HCT116 (cell line): Measurements from ENCODE around the gene SNRNP27. TPM values are rescaled to one million over a fixed set of nuclear protein-coding genes. Genes with fewer than 3 reads are reported as not detected.

Source experiments
- ATAC-seq: fragments of 200-7000 bp; cut with Tn5 transposase; 2 replicates; pipeline ENCODE4 v1.9.1; 2020; ENCODE audit warnings: mild to moderate bottlenecking, moderate library complexity
- BruUV-seq: library from RNA; stranded (reverse); fragments of 400-500 nt; replicated peaks from 2 replicates; lab custom pipeline; 2021; lab: Mats Ljungman, UMichigan
- CTCF ChIA-PET: fragments of 300-600 bp; sonication (Branson Sonifier 250); formaldehyde crosslinking; loops from one replicate; lab custom pipeline; 2021; ENCODE audit warnings: antibody characterized with exemption; lab: Charles Lee
- POLR2A ChIA-PET: fragments of 300-600, 350-600 bp; sonication (Branson Sonifier 250); formaldehyde crosslinking; loops from one replicate; lab custom pipeline; 2021; ENCODE audit warnings: antibody characterized with exemption; lab: Charles Lee
- RAD21 ChIA-PET, 2 experiments: fragments of 300-600 bp; sonication (Branson Sonifier 250); formaldehyde crosslinking; loops; one replicate each; lab custom pipeline; 2023; ENCODE audit warnings: low total read pairs in 2 of 2; ENCODE audit not compliant: uncharacterized antibody in 2 of 2, unreplicated experiment in 2 of 2, low non-redundant PET in 1 of 2; lab: Charles Lee
- DNase-seq: peaks from one replicate; pipeline ENCODE4 v3.0.0-alpha.2; 2010; ENCODE audit warnings: low read depth, low spot score
- H2AFZ ChIP-seq: fragments of 200-600 bp; shearing (Covaris generic), sonication (generic); 2 replicates; pipeline ENCODE4 v1.6.1; 2017; ENCODE audit warnings: low read depth, mixed run types, mixed read lengths, antibody characterized with exemption, low read length; ENCODE audit not compliant: poor library complexity, severe bottlenecking
- H3K27ac ChIP-seq: 2 replicates; pipeline ENCODE4 v1.5.1; 2012; ENCODE audit warnings: low read depth, low read length
- H3K27me3 ChIP-seq: fragments of 200-600 bp; sonication (generic); 2 replicates; pipeline ENCODE4 v1.6.1; 2016; ENCODE audit warnings: mixed run types, low read length, mixed read lengths; ENCODE audit not compliant: insufficient read depth
- H3K36me3 ChIP-seq, 2 experiments: fragments of 200-500 bp in 1 of 2; fragments of 200-600 bp in 1 of 2; sonication (Bioruptor generic) in 1 of 2; sonication (generic) in 1 of 2; 2 replicates each; pipeline versions ENCODE4 v1.5.1 to v1.6.1; 2014 to 2016; ENCODE audit warnings: low read length in 2 of 2, inconsistent platforms in 1 of 2, mixed read lengths in 1 of 2, mixed run types in 1 of 2; ENCODE audit not compliant: insufficient read depth in 2 of 2, control insufficient read depth in 1 of 2
- H3K4me1 ChIP-seq, 2 experiments: fragments of 200-600 bp in 1 of 2; sonication (generic) in 1 of 2; 2 replicates each; pipeline versions ENCODE4 v1.5.1 to v1.6.1; 2012 to 2017; ENCODE audit warnings: low read length in 2 of 2, inconsistent platforms in 1 of 2, mild to moderate bottlenecking in 1 of 2, mixed read lengths in 1 of 2, mixed run types in 1 of 2, moderate library complexity in 1 of 2; ENCODE audit not compliant: insufficient read depth in 2 of 2, control insufficient read depth in 1 of 2
- H3K4me2 ChIP-seq: fragments of 200-600 bp; sonication (generic); 2 replicates; pipeline ENCODE4 v1.6.1; 2017; ENCODE audit warnings: mixed run types, low read length, mixed read lengths
- H3K4me3 ChIP-seq, 2 experiments: fragments of 200-600 bp in 1 of 2; sonication (generic) in 1 of 2; replicated peaks in 1 of 2; 2 replicates each; pipeline ENCODE4 v1.5.1; 2011 to 2016; ENCODE audit warnings: low read length in 2 of 2, control low read depth in 1 of 2, low read depth in 1 of 2, mild to moderate bottlenecking in 1 of 2, mixed read lengths in 1 of 2, mixed run types in 1 of 2
- H3K79me2 ChIP-seq: fragments of 200-600 bp; sonication (generic); 2 replicates; pipeline ENCODE4 v1.6.1; 2017; ENCODE audit warnings: mild to moderate bottlenecking, mixed run types, low read length, moderate library complexity, mixed read lengths; ENCODE audit not compliant: insufficient read depth
- H3K9ac ChIP-seq: fragments of 200-600 bp; sonication (generic); 2 replicates; pipeline ENCODE4 v1.6.1; 2016; ENCODE audit warnings: low read length, mixed read lengths
- H3K9me2 ChIP-seq: fragments of 200-600 bp; sonication (generic), shearing (Covaris generic); 2 replicates; pipeline ENCODE4 v1.6.1; 2017; ENCODE audit warnings: mixed run types, mild to moderate bottlenecking, moderate library complexity; ENCODE audit not compliant: insufficient read depth
- H3K9me3 ChIP-seq, 2 experiments: fragments of 200-500 bp in 1 of 2; fragments of 200-600 bp in 1 of 2; sonication (Bioruptor generic) in 1 of 2; sonication (generic) in 1 of 2; 2 replicates each; pipeline ENCODE4 v1.6.1; 2014 to 2017; ENCODE audit warnings: low read length in 2 of 2, mixed read lengths in 2 of 2, inconsistent platforms in 1 of 2, low read depth in 1 of 2, mild to moderate bottlenecking in 1 of 2, mixed run types in 1 of 2, moderate library complexity in 1 of 2; ENCODE audit not compliant: control insufficient read depth in 1 of 2, insufficient read depth in 1 of 2
- H4K20me1 ChIP-seq: fragments of 200-600 bp; sonication (generic), shearing (Covaris generic); 2 replicates; pipeline ENCODE4 v1.6.1; 2017; ENCODE audit warnings: mixed run types, mild to moderate bottlenecking, moderate library complexity; ENCODE audit not compliant: insufficient read depth
- CEBPB ChIP-seq: IDR thresholded peaks from 2 replicates; pipeline ENCODE4 v1.6.1; 2012; ENCODE audit warnings: low read depth
- EGR1 ChIP-seq: IDR thresholded peaks from 2 replicates; pipeline ENCODE4 v1.6.1; 2012; ENCODE audit warnings: low read depth
- EZH2phosphoT487 ChIP-seq: fragments of 200-600 bp; IDR thresholded peaks from 2 replicates; pipeline ENCODE4 v1.6.1; 2018; ENCODE audit warnings: antibody characterized with exemption, borderline replicate concordance
- FOSL1 ChIP-seq: IDR thresholded peaks from 2 replicates; pipeline ENCODE4 v1.6.1; 2012; ENCODE audit warnings: low read depth
- JUND ChIP-seq: IDR thresholded peaks from 2 replicates; pipeline ENCODE4 v1.6.1; 2012
- MAX ChIP-seq: IDR thresholded peaks from 2 replicates; pipeline ENCODE4 v1.6.1; 2012
- POLR2A ChIP-seq: IDR thresholded peaks from 2 replicates; pipeline ENCODE4 v1.7.0; 2011; ENCODE audit warnings: borderline replicate concordance; ENCODE audit not compliant: insufficient read depth, insufficient read length; ENCODE audit errors: extremely low read depth
- POLR2AphosphoS5 ChIP-seq: IDR thresholded peaks from 2 replicates; pipeline ENCODE4 v1.6.1; 2011; ENCODE audit warnings: mild to moderate bottlenecking, low read depth, low read length, moderate library complexity
- RAD21 ChIP-seq: IDR thresholded peaks from 2 replicates; pipeline ENCODE4 v1.6.1; 2012; ENCODE audit warnings: low read depth, mild to moderate bottlenecking
- SIN3A ChIP-seq: IDR thresholded peaks from 2 replicates; pipeline ENCODE4 v1.6.1; 2012; ENCODE audit warnings: low read depth
- SRF ChIP-seq: IDR thresholded peaks from 2 replicates; pipeline ENCODE4 v1.6.1; 2012; ENCODE audit warnings: low read depth
- TCF7L2 ChIP-seq: IDR thresholded peaks from 2 replicates; pipeline ENCODE4 v1.7.0; 2011; ENCODE audit warnings: borderline replicate concordance, inconsistent platforms; ENCODE audit not compliant: insufficient read depth, insufficient read length; ENCODE audit errors: extremely low read depth
- YY1 ChIP-seq: IDR thresholded peaks from 2 replicates; pipeline ENCODE4 v1.6.1; 2011; ENCODE audit warnings: low read length, low read depth, moderate library complexity, mild to moderate bottlenecking; ENCODE audit not compliant: insufficient replicate concordance; ENCODE audit errors: extremely low read depth
- ZFX ChIP-seq: fragments of 450-650 bp; IDR thresholded peaks from 2 replicates; pipeline ENCODE4 v1.6.1; 2017
- ZNF274 ChIP-seq: fragments of 200-500 bp; sonication (Bioruptor generic); IDR thresholded peaks from 2 replicates; pipeline ENCODE4 v1.6.1; 2014; ENCODE audit warnings: mild to moderate bottlenecking, low read depth, low read length, inconsistent platforms
- intact Hi-C: fragments of 100-400 bp; cut with micrococcal nuclease; formaldehyde crosslinking; loops from 2 replicates; pipeline ENCODE4 v1.10.0; 2022
- total RNA-seq: library from RNA; stranded (reverse); gene quantifications from one replicate; pipeline ENCODE4 v1.2.1, GENCODE V29; 2021; ENCODE audit not compliant: unreplicated experiment
- TF ChIP-seq, protein P1 (sequence below): IDR thresholded peaks from 2 replicates; pipeline ENCODE4 v1.6.1; 2012

SNRNP27 gene
- total RNA-seq, 1 experiment from 2014 or later, result 44.4 TPM

GRCh38 chr2:69948963-69949645 lies 55.3 kb downstream of the SNRNP27 start:
- DNase-seq (no peak), ATAC-seq (no peak)
- no peak overlapping the region for H3K4me2 ChIP-seq
- CTCF ChIA-PET, result no interaction called here
- intact Hi-C loops, result no loop called here
- no peak overlapping the region for H3K27ac ChIP-seq
- no peak overlapping the region for H2AFZ ChIP-seq
- H3K9me2 ChIP-seq, result no peaks in the 10 kb centered on the region
- no peaks in the 10 kb centered on the region for H3K79me2 ChIP-seq
- H3K9ac ChIP-seq, result no peak overlapping the region
- BruUV-seq, result no TSS peak
- TF ChIP-seq JUND (no peak), CEBPB (no peak), TCF7L2 (no peak), POLR2A (no peak), ZNF274 (no peak), RAD21 (no peak), EZH2phosphoT487 (no peak), MAX (no peak), SIN3A (no peak), EGR1 (no peak), ZFX (no peak), FOSL1 (no peak), YY1 (no peak), SRF (no peak), POLR2AphosphoS5 (no peak)
- TF ChIP-seq, protein P1, sequence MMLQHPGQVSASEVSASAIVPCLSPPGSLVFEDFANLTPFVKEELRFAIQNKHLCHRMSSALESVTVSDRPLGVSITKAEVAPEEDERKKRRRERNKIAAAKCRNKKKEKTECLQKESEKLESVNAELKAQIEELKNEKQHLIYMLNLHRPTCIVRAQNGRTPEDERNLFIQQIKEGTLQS, result no peak
- TF ChIP-seq, all 23 proteins: peak for 0
- ChIA-PET POLR2A (no interaction called here), RAD21 (no interaction called here)
- Histone ChIP-seq H4K20me1 (no peaks in the 10 kb centered on the region), H3K9me3 (no peaks in the 10 kb centered on the region), H3K4me1 (peaks cover 19 to 28% of the 10 kb centered on the region in 2 experiments), H3K4me3 (no peak overlapping the region), H3K36me3 (no peaks in the 10 kb centered on the region), H3K27me3 (no peaks in the 10 kb centered on the region)
